NCI-H510A (cell line): ENCODE measurements around the gene NPSR1.

Source experiments
- DNase-seq: peaks from one replicate; lab custom pipeline; 2025; lab: John Stamatoyannopoulos, UW

The NPSR1 gene

GRCh38 chr7:34758111-34758601 is 100.1 kb downstream of the NPSR1 start:
- no peak for DNase-seq

DNA sequence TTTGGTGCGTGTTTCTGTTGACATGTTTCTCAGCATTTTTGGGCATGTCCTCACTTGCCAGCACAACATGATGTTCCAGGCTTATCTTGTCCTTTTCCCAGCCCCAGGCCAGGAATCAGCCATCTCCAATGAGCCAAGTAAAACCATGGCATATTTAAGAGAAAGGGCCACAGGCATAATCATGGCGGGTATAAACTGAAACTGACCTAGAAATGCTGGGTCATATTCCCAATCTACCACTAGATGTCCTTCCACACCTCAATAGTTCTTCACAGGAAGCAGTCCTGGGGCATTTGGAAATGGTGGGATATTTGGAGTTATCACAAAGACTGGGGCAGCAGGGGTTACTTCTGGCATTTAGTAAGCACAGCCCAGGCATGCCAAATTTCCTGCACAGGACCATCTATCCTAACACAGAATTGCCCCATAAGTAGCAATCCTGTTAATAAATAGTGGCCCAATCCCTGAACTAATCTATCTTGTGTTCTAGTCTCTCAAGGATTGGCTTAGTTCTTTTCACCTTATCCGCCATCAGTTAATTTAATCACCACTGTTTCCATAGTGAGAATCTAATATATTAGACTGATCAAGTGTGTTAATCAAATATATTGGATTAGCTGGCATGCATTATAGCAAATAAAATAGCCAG is 101.6 kb downstream of the NPSR1 start:
- peak; percentile 3 for DNase-seq

GRCh38 chr7:34760271-34760670 is 102.3 kb downstream of the NPSR1 start:
- DNase-seq, result no peak

DNA sequence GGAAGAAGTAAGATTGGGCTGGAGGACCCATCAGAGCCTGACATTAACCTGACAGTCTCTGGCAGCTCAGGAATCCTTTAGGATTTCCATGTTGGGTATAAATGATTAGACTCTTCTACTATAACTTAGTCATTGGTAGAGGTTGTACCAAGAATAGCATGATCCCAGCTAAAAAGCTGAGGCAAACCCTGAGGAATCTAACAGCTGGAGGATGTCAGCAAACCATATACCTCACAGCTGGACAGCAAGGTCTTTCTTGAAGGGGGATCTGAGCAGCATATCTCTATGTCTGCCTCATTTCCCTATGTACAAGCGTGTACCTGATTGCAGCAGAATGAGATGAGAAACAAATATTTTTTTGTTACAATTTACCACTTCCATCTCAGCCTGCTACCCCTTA is 103.2 kb downstream of the NPSR1 start:
- no peak for DNase-seq

DNA sequence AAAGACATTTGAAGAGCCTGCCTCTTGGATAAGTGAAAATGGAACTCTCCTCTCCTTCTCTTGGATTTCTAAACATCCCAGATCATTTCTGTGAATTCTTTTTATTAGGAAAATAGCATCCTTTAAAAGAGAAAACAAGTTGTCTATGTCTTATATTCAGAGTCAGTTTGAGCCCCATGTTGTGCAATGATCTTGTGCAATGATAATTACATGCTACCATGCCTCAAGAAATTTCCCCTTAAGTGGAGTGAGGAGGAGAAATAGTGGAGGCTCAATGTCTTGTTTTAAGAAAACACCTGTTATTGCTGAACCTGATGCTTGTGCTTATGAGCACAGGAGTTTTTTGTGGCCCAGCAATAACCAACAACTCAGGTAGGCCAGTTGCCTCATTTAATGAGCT is 103.6 kb downstream of the NPSR1 start:
- DNase-seq, result no peak

DNA sequence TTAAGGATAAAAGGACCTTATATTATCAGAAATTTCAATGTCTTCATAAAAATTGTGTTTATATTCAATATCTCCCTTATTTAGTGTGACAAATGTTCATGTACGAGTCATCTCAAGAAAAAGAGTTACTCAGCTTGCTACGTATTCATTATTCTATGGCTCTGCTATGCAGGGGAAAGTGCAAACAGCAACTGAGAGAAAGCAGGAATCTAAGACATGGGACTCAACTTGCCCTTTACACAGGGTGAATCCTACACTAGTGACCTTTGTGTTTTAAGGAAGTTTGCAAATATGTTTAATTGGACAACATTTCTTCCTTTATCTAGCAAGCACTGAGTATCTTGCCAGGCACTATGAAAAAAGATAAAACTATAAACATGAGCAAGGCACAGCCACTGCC is 104.7 kb downstream of the NPSR1 start:
- DNase-seq, result no peak

GRCh38 chr7:34772296-34772938 is 114.4 kb downstream of the NPSR1 start:
- DNase-seq, result no peak

DNA sequence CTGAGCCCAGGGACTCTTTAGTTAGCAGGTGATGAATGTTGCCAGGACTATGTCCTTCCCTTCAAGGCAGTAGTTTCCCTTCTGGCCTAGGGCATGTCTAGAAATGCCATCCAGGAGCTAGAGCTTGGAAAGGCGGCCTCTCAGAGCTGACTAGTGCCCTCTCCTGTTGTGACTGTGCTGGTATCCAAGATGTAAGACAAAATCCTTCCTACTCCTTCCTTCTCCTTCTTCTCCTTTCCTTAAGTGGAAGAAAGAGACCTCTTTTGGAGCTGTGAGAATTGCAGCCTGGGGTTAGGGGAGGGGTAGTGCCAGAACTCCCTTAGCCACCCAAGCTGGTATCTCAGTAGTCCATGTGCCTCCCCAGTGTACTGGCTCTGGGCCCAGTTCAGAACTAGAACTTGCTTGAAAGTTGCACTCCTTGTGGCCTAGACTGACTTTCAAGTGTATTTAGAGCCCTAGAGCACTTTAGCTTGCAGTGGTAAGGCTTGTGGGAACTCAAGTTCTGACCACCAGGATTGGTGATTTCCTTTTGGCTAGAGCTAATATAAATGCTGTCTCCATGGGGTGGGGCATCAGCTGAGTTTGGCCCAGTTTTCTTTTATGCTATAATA is 118.8 kb downstream of the NPSR1 start:
- DNase-seq, result no peak

- DNase-seq, result no peak
Measured at GRCh38 chr7:34780546-34780945, 122.5 kb downstream of the NPSR1 start.

GRCh38 chr7:34787586-34787985 is 129.6 kb downstream of the NPSR1 start:
- no peak for DNase-seq

DNA sequence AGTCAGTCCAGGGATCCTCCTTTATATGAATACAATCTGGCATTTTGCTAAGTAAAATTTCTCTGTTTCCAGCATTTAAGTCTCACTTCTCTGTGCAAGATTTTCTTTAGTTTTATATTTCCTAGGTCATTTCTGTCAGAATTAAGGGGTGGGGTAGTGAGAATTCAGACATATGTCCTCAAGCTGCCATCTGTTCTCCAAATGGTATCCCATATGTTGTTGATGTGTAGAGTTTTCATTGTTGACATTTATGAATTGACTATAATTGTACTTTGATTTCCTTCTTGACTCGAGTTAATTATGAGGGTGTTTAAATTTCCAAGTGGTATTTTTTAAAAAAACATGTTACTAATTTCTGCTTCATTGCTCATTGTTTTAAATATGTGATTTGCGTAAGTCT is 148.8 kb downstream of the NPSR1 start:
- DNase-seq, result no peak

DNA sequence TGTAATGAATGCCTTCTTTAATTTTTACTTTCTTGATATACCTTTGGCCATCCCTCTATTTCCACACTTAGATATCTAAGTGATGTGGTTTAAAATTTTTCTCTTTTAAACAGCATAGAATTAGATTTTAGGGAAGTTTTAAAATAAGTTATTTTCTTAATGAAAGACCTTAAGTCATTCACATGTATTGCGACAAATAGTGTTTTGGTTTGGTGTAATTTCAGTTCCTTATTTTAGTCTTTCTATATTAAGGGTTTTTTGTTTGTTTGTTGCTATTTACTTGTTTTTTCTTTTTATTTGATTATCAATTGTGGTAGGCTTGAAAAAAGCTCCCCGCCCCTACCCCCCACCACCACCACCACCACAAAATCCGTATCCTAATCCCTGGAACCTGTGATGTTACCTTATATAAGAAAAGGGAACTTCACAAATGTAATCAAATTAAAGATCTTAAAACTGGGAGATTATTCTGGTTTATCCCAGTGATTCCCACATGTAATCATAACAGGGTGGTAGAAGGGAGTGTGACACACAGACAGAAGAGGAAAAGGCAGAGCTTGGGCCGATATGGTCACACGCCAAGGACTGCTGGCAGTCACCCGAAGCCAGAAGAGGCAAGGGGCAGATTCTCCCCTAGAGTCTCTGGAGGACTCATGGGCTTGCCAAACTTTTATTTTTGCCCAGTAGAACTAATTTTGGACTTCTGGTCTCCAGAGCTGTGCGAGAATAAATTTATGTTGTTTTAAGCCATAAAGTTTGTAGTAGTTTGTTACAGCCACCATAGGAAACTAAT is 149.7 kb downstream of the NPSR1 start:
- DNase-seq, result no peak

DNA sequence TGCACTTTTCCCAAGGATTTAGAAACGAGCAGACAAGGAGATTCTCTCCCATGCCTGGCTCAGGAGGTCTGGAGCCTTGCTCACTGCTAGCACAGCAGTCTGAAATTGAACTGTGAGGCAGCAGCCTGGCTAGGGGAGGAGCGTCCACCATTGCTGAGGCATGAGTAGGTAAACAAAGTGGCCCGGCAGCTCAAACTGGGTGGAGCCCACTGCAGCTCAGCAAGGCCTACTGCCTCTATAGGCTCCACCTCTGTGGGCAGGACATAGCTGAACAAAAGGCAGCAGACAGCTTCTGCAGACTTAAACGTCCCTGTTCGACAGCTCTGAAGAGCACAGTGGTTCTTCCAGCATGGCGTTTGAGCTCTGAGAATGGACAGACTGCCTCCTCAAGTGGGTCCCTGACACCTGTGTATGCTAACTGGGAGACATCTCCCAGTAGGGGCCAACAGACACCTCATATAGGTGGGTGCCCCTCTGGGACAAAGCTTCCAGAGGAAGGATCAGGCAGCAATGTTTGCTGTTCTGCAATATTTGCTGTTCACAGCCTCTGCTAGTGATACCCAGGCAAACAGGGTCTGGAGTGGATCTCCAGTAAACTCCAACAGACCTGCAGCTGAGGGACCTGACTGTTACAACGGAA is 156.3 kb downstream of the NPSR1 start:
- peak; percentile 5 for DNase-seq

DNA sequence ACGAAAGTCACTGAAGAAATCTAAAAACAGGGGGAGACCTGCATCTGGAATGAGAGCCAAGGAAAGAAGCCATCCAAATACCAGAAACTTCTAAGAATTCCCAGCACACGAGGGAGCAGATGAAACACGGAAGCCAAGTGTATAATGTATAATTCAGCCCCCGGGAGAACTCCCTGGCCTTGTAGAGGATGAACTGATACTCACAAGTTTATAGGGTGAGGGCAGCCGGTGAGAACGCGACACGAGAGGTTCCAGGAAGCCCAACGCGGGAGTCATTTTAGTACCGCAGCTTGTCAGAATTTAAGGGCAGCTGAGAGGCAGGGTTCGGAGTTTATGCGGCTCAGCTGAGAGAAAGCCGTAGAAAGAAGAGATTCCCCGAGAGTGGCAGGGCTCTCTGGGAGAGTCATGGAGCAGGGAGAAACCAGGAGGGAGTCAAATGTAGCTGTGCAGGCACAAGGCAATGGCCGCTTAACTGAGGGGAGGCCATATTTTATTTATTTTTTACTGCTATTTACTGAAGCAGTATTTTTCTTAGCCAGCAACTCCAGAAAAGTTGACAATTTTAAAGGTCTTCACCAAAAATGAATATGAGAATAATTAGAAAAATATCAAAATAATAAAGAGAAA is 164.0 kb downstream of the NPSR1 start:
- DNase-seq, result no peak

- DNase-seq, result no peak
Measured at GRCh38 chr7:34823650-34824258, 165.7 kb downstream of the NPSR1 start.

GRCh38 chr7:34825221-34825620 is 167.2 kb downstream of the NPSR1 start:
- no peak for DNase-seq

GRCh38 chr7:34830390-34830789 is 172.4 kb downstream of the NPSR1 start:
- no peak for DNase-seq

GRCh38 chr7:34831436-34831835 is 173.4 kb downstream of the NPSR1 start:
- DNase-seq, result no peak

DNA sequence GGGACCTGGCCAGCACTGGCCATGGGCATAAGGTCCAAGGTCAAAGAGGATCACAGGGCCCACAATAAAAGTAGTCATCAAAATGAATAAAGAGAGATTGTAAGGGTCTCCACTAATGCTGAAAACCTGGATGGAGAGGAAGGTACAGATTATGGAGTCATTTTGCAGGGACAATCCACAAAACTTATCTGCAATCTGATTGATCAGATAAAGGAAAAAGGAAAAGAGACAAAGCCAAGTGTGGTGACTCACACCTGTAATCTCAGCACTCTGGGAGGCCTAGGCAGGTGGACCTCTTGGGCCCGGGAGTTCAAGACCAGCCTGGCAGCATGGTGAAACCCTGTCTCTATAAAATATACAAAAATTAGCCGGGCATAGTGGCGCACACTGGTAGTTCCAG is 174.0 kb downstream of the NPSR1 start:
- no peak for DNase-seq

GRCh38 chr7:34835901-34836600 is 178.0 kb downstream of the NPSR1 start:
- no peak for DNase-seq

GRCh38 chr7:34837316-34837715 is 179.3 kb downstream of the NPSR1 start:
- DNase-seq, result no peak
